IgD-negative memory B cell (primary cell): ENCODE measurements around the gene SCAF8. TPM values are rescaled to one million over a fixed set of nuclear protein-coding genes. Genes with fewer than 3 reads are reported as not detected.
"Not testable (repeated sequence)": the region's sequence is repeated elsewhere in the genome, so short reads cannot be mapped to it uniquely, and the experiment has no call there.

Experiments
- H3K27ac Mint-ChIP-seq, 3 donors: one replicate each; pipeline ENCODE4 v1.8.0; 2020 to 2022; ENCODE audit warnings: mild to moderate bottlenecking in 3 of 3, mixed read lengths in 3 of 3, moderate library complexity in 1 of 3
- H3K27me3 Mint-ChIP-seq: one replicate; pipeline ENCODE4 v1.8.0; 2021; ENCODE audit warnings: mixed read lengths
- H3K36me3 Mint-ChIP-seq: one replicate; pipeline ENCODE4 v1.8.0; 2020; ENCODE audit warnings: mild to moderate bottlenecking, mixed read lengths
- H3K4me1 Mint-ChIP-seq, 3 donors: one replicate each; pipeline ENCODE4 v1.8.0; 2020 to 2022; ENCODE audit warnings: mixed read lengths in 3 of 3, mild to moderate bottlenecking in 1 of 3
- H3K4me3 Mint-ChIP-seq, 4 donors: one replicate each; pipeline ENCODE4 v1.8.0; 2020 to 2022; ENCODE audit warnings: mild to moderate bottlenecking in 4 of 4, mixed read lengths in 4 of 4, moderate library complexity in 3 of 4
- H3K9me3 Mint-ChIP-seq, 3 donors: one replicate each; pipeline ENCODE4 v1.8.0; 2020 to 2021; ENCODE audit warnings: mixed read lengths in 3 of 3, mild to moderate bottlenecking in 1 of 3
- polyA plus RNA-seq: library from polyadenylated mRNA; unstranded; fragments of 300-500 nt; fragmentation: Illumina TruSeq; gene quantifications from one replicate; pipeline ENCODE4 v1.2.3, GENCODE V29; 2021

Gene SCAF8
- 16.5 TPM for polyA plus RNA-seq

DNA sequence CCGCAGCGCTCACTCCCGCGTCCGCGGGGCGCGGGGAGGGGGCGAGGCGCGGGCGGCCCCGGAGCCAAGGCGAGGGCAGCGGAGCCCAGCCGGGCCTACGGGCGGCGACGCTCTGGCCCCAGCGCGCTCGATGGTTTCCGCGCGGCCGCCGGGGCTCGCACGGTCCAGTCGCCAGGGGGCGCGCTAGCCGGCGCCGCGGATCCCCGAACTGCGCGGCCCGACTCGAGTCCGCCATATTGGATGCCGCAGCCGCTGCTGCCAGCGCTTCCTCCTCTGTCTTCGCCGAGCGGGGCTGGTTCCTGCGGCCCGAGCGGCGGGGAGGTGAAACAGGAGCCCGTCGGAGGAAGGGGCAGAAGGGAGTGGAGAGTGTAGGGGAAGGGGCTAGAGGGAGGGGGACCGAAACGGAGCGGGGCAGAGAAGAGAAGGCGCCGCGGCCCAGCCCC lies at the start of gene SCAF8:
TSS of gene SCAF8 (plus strand) at position 234 of the 443 bp plus-strand sequence. CDS start 485 bp downstream, outside the sequence.
- Mint-ChIP-seq H3K27me3 (no peaks in the 10 kb centered on the region), H3K4me3 (peak within 1 kb of the TSS; percentile 86 to 96 (median 90)), H3K27ac (peak within 1 kb of the TSS; percentile 83 to 96 (median 86)), H3K36me3 (peaks cover 3% of the 10 kb centered on the region), H3K4me1 (peaks cover 18 to 31% (median 23%) of the 10 kb centered on the region in 3 donors), H3K9me3 (no peaks in the 10 kb centered on the region)

- Mint-ChIP-seq H3K4me1 (peaks cover 21% of the 10 kb centered on the region in 3 donors), H3K36me3 (no peaks in the 10 kb centered on the region), H3K9me3 (no peaks in the 10 kb centered on the region), H3K27me3 (no peaks in the 10 kb centered on the region), H3K4me3 (peak overlapping the region; percentile 2 to 67 (median 8)), H3K27ac (peak overlapping the region; percentile 2 to 64 (median 2))
These were observed 49.3 kb upstream of the SCAF8 start for GRCh38 chr6:154683756-154684523.

GRCh38 chr6:154686162-154686561 lies 47.1 kb upstream of the SCAF8 start:
- H3K36me3 Mint-ChIP-seq = no peaks in the 10 kb centered on the region
- H3K27ac Mint-ChIP-seq = no peak overlapping the region

GRCh38 chr6:154689493-154690255 lies 43.5 kb upstream of the SCAF8 start:
- Mint-ChIP-seq H3K27ac (no peak overlapping the region), H3K9me3 (no peaks in the 10 kb centered on the region), H3K4me1 (peaks cover 5 to 12% (median 10%) of the 10 kb centered on the region in 3 donors), H3K27me3 (no peaks in the 10 kb centered on the region), H3K4me3 (no peak overlapping the region), H3K36me3 (peaks cover 3% of the 10 kb centered on the region)

More at GRCh38 chr6:154686162-154686561, 47.1 kb upstream of the SCAF8 start:
- no peaks in the 10 kb centered on the region for H3K9me3 Mint-ChIP-seq
- peaks cover 21 to 29% (median 26%) of the 10 kb centered on the region in 3 donors for H3K4me1 Mint-ChIP-seq
- no peak overlapping the region for H3K4me3 Mint-ChIP-seq
- H3K27me3 Mint-ChIP-seq = no peaks in the 10 kb centered on the region

- Mint-ChIP-seq H3K4me1 (peaks cover 5 to 12% (median 10%) of the 10 kb centered on the region in 3 donors), H3K4me3 (no peak overlapping the region), H3K9me3 (no peaks in the 10 kb centered on the region), H3K27ac (no peak overlapping the region), H3K27me3 (no peaks in the 10 kb centered on the region), H3K36me3 (peaks cover 3% of the 10 kb centered on the region)
These were observed 42.4 kb upstream of the SCAF8 start for GRCh38 chr6:154690857-154691256.

GRCh38 chr6:154696661-154697060 lies 36.6 kb upstream of the SCAF8 start:
- H3K27ac Mint-ChIP-seq = peak overlapping the region in 1 of 3 donors; percentile 83
- no peaks in the 10 kb centered on the region for H3K27me3 Mint-ChIP-seq
- no peaks in the 10 kb centered on the region for H3K9me3 Mint-ChIP-seq
- H3K36me3 Mint-ChIP-seq = peaks cover 7% of the 10 kb centered on the region
- H3K4me3 Mint-ChIP-seq = no peak overlapping the region
- no peaks in the 10 kb centered on the region for H3K4me1 Mint-ChIP-seq

- H3K27me3 Mint-ChIP-seq = peaks cover 2% of the 10 kb centered on the region
- H3K9me3 Mint-ChIP-seq = no peaks in the 10 kb centered on the region
- H3K4me1 Mint-ChIP-seq = peaks cover 0 to 2% (median 0%) of the 10 kb centered on the region in 3 donors
- no peak overlapping the region for H3K27ac Mint-ChIP-seq
- peaks cover 2% of the 10 kb centered on the region for H3K36me3 Mint-ChIP-seq
- H3K4me3 Mint-ChIP-seq = no peak overlapping the region
These were observed 30.1 kb upstream of the SCAF8 start for GRCh38 chr6:154703124-154703523.

DNA sequence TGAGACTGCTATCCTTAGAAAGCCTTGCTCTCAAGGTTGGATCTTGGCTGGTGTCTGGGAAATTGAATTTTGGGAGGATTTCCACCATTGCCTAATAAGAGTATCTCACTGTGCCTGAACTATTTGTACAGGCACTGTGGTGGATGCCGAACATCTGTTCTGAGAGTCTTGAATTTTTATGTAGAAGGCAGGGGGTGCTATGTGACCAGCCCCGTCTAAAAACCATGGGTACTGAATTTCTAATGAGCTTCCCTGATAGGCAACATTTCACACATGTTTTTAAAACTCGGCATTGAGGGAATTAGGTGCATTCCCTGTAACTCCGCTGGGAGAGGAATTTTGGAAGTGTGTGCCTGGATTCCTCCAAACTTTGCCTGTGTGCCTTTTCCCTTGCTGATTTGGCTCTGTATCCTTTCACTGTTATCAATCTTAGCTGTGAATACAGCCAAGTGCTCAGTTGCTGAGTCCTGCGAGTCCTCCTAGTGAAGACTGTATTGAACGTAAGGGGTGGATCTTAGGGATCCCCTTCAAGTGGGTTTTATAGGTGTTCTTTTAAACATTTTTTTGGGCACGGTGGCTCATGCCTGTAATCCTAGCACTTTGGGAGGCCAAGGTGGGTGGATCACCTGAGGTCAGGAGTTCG lies 27.6 kb upstream of the SCAF8 start:
- Mint-ChIP-seq H3K27me3 (peaks cover 2% of the 10 kb centered on the region), H3K4me3 (no peak overlapping the region), H3K4me1 (peaks cover 0 to 2% (median 0%) of the 10 kb centered on the region in 3 donors), H3K9me3 (no peaks in the 10 kb centered on the region), H3K27ac (no peak overlapping the region), H3K36me3 (no peaks in the 10 kb centered on the region)

GRCh38 chr6:154706389-154706788 lies 26.8 kb upstream of the SCAF8 start:
- Mint-ChIP-seq H3K36me3 (no peaks in the 10 kb centered on the region), H3K27me3 (peaks cover 2% of the 10 kb centered on the region), H3K9me3 (no peaks in the 10 kb centered on the region), H3K4me1 (peaks cover 0 to 2% (median 0%) of the 10 kb centered on the region in 3 donors), H3K27ac (no peak overlapping the region), H3K4me3 (no peak overlapping the region)

- Mint-ChIP-seq H3K4me1 (peaks cover 6 to 7% (median 6%) of the 10 kb centered on the region in 3 donors), H3K27me3 (no peaks in the 10 kb centered on the region), H3K27ac (no peak overlapping the region), H3K4me3 (no peak overlapping the region), H3K36me3 (no peaks in the 10 kb centered on the region), H3K9me3 (no peaks in the 10 kb centered on the region)
These were observed 23.6 kb upstream of the SCAF8 start for GRCh38 chr6:154709621-154710020.

DNA sequence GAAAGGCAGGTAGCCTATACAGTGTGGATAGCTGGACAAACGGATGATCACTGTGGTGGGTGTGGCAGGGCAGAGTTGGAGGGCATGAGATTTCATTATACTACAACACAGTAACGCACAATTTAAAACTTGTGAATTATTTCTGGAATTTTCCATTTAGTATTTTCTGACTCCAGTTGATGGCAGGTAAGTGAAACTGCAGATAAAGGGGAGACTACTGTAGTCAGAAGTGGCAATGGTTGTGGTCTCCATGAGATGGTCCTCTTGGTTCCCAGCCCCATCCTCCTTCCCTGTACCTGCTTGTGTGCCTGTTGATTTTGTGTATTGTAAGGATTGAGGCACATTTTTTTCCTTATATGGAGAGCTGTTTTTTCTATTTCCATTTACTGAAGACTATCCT lies 22.5 kb upstream of the SCAF8 start:
- Mint-ChIP-seq H3K36me3 (no peaks in the 10 kb centered on the region), H3K27me3 (no peaks in the 10 kb centered on the region), H3K9me3 (no peaks in the 10 kb centered on the region), H3K27ac (no peak overlapping the region), H3K4me3 (no peak overlapping the region), H3K4me1 (peaks cover 6 to 11% (median 8%) of the 10 kb centered on the region in 3 donors)

DNA sequence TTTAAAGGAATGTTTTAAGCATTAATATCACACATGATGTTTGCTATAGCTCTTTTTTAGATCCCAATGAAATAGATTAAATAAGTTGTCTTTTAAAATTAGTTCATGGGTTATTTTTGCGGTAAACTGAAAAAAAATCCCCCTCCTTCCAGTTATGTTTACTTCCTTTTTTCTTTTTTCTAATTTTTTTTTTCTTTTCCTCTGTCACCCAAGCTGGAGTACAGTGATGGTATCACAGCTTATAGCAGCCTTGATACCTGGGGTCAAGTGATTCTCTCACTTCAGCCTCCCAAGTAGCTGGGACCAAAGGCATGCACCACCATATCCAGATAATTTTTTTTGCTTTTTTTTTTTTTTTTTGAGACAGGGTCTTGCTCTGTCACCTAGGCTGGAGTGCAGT lies 17.8 kb upstream of the SCAF8 start:
- Mint-ChIP-seq H3K27me3 (no peaks in the 10 kb centered on the region), H3K36me3 (no peaks in the 10 kb centered on the region), H3K4me3 (peak overlapping the region in 2 of 4 donors; percentile 52 to 55), H3K4me1 (peaks cover 6 to 14% (median 11%) of the 10 kb centered on the region in 3 donors), H3K9me3 (peaks cover 3 to 8% (median 4%) of the 10 kb centered on the region in 3 donors), H3K27ac (peak overlapping the region in 1 of 3 donors; percentile 78)

GRCh38 chr6:154716350-154716749 lies 16.9 kb upstream of the SCAF8 start:
- H3K9me3 Mint-ChIP-seq, H3K4me3 Mint-ChIP-seq, H3K36me3 Mint-ChIP-seq, H3K27me3 Mint-ChIP-seq, H3K27ac Mint-ChIP-seq: not testable (repeated sequence)
- peaks cover 6 to 15% (median 11%) of the 10 kb centered on the region in 3 donors for H3K4me1 Mint-ChIP-seq

DNA sequence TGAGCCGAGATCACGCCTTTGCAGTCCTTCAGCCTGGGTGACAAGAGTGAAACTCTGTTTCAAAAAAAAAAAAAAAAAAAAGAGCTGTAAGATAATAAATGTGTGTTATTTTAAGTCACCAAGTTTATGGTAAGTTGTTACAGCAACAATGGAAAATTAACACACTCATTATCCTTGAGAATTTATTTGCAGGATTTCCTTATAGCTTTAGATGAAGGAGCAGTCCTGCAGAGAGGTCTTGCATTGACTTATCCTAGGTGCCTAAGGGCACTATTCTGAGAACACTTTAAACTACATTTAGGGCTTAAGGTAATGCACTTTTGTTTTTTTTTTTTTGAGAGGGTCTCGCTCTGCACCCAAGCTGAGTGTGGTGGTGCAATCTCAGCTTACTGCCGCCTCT lies 13.8 kb upstream of the SCAF8 start:
- H3K27me3 Mint-ChIP-seq = peaks cover 2% of the 10 kb centered on the region
- H3K36me3 Mint-ChIP-seq = peaks cover 3% of the 10 kb centered on the region
- H3K9me3 Mint-ChIP-seq = peaks cover 4 to 11% (median 5%) of the 10 kb centered on the region in 3 donors
- no peak overlapping the region for H3K27ac Mint-ChIP-seq
- no peak overlapping the region for H3K4me3 Mint-ChIP-seq
- H3K4me1 Mint-ChIP-seq = peaks cover 0 to 10% (median 6%) of the 10 kb centered on the region in 3 donors

- Mint-ChIP-seq H3K36me3 (peaks cover 3% of the 10 kb centered on the region), H3K27ac (no peak overlapping the region), H3K27me3 (peaks cover 2% of the 10 kb centered on the region), H3K4me3 (no peak overlapping the region), H3K4me1 (peaks cover 0 to 9% (median 6%) of the 10 kb centered on the region in 3 donors), H3K9me3 (peaks cover 4 to 11% (median 5%) of the 10 kb centered on the region in 3 donors)
These were observed 13.4 kb upstream of the SCAF8 start for GRCh38 chr6:154719854-154720253.
